Mesodermal cell (in vitro differentiated cells): Measurements from ENCODE around the gene TMEM44.
"Not testable (repeated sequence)": the region's sequence is repeated elsewhere in the genome, so short reads cannot be mapped to it uniquely, and the experiment has no call there.

ENCODE experiments used
- H3K27ac ChIP-seq: 2 replicates; pipeline ENCODE4 v1.7.0; 2013; ENCODE audit warnings: mild to moderate bottlenecking, low read depth, low read length, moderate library complexity; ENCODE audit not compliant: severe bottlenecking
- H3K36me3 ChIP-seq: 2 replicates; pipeline ENCODE4 v1.7.1; 2013; ENCODE audit warnings: mild to moderate bottlenecking, low read length, moderate library complexity; ENCODE audit not compliant: control insufficient read depth, insufficient read depth
- H3K4me1 ChIP-seq: one replicate; pipeline ENCODE4 v1.7.1; 2013; ENCODE audit warnings: mild to moderate bottlenecking, low read length; ENCODE audit not compliant: insufficient read depth, control insufficient read depth, poor library complexity, severe bottlenecking
- H3K4me3 ChIP-seq: 2 replicates; pipeline ENCODE4 v1.7.0; 2013; ENCODE audit warnings: low read length, control low read depth, mild to moderate bottlenecking; ENCODE audit not compliant: insufficient read depth, poor library complexity, severe bottlenecking; ENCODE audit errors: extremely low read depth
- H3K9me3 ChIP-seq: 2 replicates; pipeline ENCODE4 v1.7.1; 2013; ENCODE audit warnings: mild to moderate bottlenecking, low read length, moderate library complexity; ENCODE audit not compliant: control insufficient read depth
- WGBS, 2 experiments: methylation state at CpG; one replicate each; pipeline ENCODE4 v1.1.5; 2013; ENCODE audit warnings: missing lambda C conversion rate in 2 of 2; ENCODE audit not compliant: insufficient coverage in 2 of 2; 5-methylcytosine and 5-hydroxymethylcytosine counted together

TMEM44 gene

DNA sequence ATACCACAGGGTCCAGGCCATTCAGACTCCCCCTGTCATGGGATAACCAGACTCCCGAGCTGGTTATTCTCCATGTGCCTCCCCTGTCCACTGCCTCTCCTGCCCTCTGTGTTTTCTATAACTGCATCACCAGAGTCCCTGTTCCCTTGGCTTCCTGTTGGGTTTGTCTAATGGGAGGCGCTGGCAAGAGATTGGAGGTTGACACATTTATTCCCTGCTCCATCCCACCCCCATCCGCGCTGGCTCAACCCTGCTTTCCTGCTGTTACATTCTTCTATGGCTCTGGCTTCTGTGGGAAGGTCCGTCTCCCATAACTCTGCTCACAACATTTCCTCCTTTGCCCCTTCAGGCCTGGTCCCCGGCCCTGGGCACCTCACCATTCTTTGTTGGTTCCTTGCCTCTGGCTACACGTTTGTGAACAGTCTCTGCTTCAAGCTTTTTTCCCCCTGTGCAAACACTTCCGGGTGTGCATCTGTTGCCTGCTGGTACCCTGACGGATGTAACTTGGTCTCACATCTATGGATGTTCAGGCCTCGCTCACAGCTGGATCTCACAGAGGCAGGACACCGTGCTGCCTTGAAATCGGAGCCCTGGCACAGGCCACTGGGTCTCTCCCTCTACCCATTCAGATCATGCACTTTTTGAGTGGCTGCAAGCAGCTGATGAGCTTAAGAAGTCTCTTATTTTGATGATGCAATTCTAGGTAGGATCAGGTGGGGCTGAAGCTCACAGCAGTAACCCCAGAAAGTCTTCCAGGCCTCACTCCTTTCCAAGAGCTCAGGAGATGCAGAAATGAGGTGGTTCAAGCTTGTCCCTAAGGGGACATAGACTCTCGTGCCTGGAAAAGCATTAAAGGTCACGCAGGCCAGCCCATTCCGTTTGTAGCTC lies 77.8 kb downstream of the TMEM44 start:
- 86% methylated on average over 14 of the region's 15 CpGs for WGBS, 2 experiments
- Histone ChIP-seq H3K36me3 (no peaks in the 10 kb centered on the region), H3K4me3 (no peak overlapping the region)

DNA sequence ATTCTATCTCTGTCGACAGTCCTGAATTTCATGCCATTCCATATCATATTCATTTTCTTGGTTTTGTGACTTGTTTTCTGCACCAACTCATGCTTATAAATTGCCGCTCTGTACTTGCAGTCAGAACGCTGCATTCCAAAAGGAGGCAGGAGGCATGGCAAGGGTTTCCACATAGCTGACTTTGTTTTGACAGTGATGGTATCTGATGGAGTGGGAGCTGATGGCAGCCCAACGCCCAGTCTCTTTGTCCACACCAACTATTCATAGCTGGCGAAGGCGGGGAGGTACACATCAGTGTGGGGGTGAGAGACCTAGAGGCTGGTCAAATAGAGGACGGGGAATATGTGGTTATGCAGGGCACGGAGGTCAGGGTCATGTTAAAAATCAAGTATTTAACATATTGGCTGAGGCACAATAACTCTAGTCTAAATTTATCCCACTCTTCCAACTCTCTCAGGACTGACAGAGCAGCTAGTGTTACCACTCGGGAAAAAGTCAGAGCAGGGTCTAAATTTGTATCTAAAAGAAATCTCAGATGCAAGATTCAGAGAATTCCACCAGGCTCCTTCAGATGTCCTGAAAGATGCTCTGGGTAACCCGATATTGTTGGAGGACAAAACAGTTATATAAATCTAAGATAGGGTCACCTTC lies 78.6 kb downstream of the TMEM44 start:
- Histone ChIP-seq H3K27ac (no peak overlapping the region), H3K9me3 (no peaks in the 10 kb centered on the region), H3K4me1 (peaks cover 9% of the 10 kb centered on the region), H3K36me3 (no peaks in the 10 kb centered on the region), H3K4me3 (no peak overlapping the region)
- 91 to 93% methylated on average over 6 of the region's 10 CpGs for WGBS, 2 experiments

More for the DNA sequence above, 77.8 kb downstream of the TMEM44 start:
- Histone ChIP-seq H3K9me3 (no peaks in the 10 kb centered on the region), H3K27ac (no peak overlapping the region), H3K4me1 (peaks cover 9% of the 10 kb centered on the region)

DNA sequence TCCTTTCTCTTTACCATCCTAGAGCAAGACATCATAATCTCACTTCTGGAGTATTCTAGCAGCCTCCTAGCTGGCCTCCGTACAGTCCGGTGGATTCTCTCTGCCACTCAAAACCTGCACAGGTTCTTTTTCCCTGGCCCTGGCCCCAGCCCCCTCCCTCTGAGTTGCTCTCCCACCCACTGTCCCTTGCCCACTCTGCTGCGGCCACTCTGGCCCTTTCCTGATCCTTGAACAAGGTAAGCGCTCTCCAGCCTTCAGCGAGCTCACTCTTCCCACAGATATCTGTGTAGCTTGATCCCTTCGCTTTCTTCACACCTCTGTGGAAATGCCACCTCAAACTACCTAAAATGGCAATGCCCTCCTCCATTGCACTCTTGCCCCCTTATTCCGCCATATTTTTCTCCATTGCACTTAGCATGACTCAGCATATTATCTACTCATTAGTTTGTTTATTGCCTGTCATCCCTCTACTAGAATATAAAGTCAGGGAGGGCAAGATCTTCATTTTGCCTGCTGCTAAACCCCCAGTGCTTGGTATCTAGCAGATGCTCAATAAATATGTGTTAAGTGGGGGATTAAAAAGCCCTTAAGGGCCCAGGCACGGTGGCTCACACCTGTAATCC lies 80.8 kb downstream of the TMEM44 start:
- WGBS, 2 experiments: 92 to 93% methylated on average over 6 to 8 of the region's 8 CpGs
- no peak overlapping the region for H3K27ac ChIP-seq

DNA sequence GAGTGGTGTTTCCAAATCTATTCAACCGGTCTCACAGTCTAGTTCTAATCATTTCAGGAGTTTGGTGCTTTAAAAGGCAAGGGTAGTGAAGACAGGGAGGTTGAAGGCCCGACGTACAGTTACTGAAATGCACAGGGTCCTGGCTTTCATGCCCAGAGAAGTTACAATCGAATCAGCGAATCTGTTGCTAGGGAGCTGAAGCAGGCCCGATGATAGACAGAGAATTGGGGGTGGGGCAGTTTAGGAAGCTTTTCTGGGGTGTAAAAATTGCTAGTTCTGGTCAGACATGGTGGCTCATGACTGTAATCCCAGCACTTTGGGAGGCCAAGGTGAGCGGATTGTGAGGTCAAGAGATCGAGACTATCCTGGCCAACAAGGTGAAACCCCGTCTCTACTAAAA lies 83.4 kb downstream of the TMEM44 start:
- 97 to 98% methylated on average over 6 to 8 of the region's 9 CpGs for WGBS, 2 experiments
- Histone ChIP-seq H3K27ac (no peak overlapping the region), H3K36me3 (no peaks in the 10 kb centered on the region), H3K9me3 (no peaks in the 10 kb centered on the region), H3K4me3 (no peak overlapping the region), H3K4me1 (no peaks in the 10 kb centered on the region)

More for the DNA sequence above, 80.8 kb downstream of the TMEM44 start:
- Histone ChIP-seq H3K9me3 (no peaks in the 10 kb centered on the region), H3K36me3 (no peaks in the 10 kb centered on the region), H3K4me1 (peaks cover 9% of the 10 kb centered on the region), H3K4me3 (no peak overlapping the region)

DNA sequence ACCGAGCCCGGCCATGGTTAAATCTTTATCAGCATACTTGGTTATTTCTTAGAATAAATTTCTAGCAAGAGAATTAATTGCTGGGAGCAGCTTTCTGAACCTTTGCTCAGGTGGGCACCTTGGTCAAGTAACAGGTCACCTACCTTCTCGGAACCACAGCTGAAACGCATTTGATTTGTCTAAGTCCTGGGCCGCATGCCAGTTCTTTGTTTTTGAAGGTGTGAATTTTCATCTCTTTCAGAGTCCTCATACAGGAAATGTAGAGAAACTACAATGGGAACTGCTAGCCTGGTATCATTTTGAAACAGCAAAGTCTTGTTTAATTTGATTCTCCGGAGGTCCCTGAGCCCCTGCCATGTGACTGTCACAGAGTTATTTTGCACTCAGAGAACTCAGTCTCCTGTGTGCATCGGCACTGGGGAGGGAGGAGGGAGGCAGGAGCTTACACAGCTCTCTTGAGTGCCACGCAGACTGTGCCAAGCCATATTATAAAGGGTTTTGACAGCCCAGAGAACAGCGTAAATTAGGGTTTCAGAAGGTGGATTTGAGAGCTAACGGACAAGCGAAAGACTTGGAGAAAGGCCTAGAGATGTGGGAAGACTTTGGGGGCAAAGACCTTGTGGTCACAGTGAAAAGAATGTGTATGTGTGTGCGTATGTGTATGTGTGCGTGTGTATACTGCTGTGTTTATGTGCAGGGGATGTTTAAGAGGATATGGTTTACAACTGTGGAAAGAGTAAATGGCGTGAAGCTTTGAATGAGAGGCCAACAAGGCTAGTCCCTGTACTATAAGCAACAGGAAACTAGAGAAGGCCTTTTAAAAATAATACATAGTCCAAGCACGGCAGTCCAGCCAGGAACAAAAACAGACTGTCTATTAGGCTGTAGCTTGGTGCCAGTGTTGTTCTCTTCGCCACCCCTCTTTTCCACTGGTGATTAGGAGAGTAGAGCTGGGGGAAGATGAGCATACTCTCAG lies 84.6 kb downstream of the TMEM44 start:
- WGBS, 2 experiments: 92 to 94% methylated on average over 9 to 13 of the region's 16 CpGs
- Histone ChIP-seq H3K27ac (no peak overlapping the region), H3K4me1 (no peaks in the 10 kb centered on the region), H3K36me3 (no peaks in the 10 kb centered on the region), H3K9me3 (no peaks in the 10 kb centered on the region), H3K4me3 (no peak overlapping the region)

DNA sequence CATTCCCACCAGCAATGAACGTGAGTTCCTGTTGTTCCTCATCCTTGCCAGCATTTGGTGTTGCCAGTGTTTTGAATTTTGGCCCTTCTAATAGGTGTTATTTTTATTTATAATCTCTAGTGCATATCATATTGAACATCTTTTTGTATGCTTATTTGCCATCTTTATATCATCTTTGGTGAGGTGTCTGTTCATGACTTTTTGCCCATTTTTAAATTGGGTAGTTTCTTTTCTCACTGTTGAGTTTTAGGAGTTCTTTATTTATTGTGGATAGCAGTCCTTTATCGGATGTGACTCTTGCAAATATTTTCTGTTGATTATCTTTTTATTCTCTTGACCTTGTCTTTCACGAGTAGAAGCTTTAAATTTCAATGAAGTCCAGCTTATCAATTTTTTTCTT lies 86.2 kb downstream of the TMEM44 start:
- H3K36me3 ChIP-seq: no peaks in the 10 kb centered on the region
- no peak overlapping the region for H3K27ac ChIP-seq
- no peak overlapping the region for H3K4me3 ChIP-seq
- WGBS, 2 experiments: 69 to 100% methylated on average over 1 to 2 of the region's 3 CpGs
- no peaks in the 10 kb centered on the region for H3K9me3 ChIP-seq
- H3K4me1 ChIP-seq: no peaks in the 10 kb centered on the region

DNA sequence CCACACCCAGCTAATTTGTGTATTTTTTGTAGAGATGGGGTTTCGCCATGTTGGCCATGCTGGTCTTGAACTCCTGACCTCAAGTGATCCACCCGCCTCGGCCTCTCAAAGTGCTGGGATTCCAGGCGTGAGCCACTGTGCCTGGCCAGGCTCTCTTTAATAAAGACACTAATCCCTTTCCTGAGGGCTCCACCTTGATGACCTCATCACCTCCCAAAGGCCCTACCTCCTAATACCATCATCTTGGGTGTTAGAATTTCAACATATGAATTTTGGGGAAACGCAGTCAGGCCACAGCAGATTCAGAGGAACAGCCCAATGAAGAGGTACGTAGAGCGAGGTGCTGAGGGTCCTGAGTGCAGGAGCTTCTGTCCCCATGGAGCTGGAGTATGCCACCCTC lies 87.7 kb downstream of the TMEM44 start:
- WGBS, 2 experiments: 89 to 95% methylated on average over 6 to 7 of the region's 7 CpGs
- not testable (repeated sequence) for H3K4me3 ChIP-seq, H3K36me3 ChIP-seq

DNA sequence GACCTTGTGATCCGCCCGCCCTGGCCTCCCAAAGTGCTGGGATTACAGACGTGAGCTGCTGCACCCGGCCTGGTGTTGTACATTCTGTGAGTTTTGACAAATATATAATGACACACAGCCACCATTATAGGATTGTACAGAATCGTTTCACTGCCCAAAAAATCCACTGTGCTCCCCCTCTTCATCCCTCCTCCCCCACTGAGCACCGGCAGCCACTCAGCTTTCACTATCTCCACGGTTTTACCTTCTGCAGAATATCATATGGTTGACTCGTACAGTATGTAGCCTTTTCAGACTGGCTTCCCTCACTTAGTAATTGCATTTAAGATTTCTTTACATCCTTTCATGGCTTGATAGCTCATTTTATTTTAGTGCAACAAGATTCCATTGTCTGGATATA lies 89.7 kb downstream of the TMEM44 start:
- no peaks in the 10 kb centered on the region for H3K9me3 ChIP-seq

More for the DNA sequence above, 87.7 kb downstream of the TMEM44 start:
- H3K27ac ChIP-seq, H3K4me1 ChIP-seq, H3K9me3 ChIP-seq: not testable (repeated sequence)

DNA sequence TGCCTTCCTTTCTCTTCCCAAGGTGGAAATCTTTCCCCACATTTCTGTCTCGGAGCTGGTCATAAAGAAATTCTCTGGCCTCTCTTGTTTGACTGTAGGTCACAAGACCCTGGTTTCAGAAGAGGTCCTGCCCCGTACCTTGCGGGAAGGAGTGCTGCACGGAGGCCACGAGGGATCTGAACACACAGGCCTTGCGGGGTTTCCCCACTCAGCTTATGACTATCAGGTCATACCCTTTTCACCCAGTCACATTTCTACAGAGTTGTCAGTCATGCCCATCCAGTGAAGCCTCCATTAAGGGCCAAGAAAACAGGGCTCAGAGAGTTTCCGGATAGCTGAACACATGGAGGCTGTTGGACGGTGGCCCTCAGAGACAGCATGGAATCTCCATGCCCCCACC lies 91.7 kb downstream of the TMEM44 start:
- WGBS, 2 experiments: 92 to 94% methylated on average over 6 to 8 of the region's 8 CpGs
- H3K27ac ChIP-seq: no peak overlapping the region

More for the DNA sequence above, 89.7 kb downstream of the TMEM44 start:
- Histone ChIP-seq H3K4me3 (no peak overlapping the region), H3K36me3 (no peaks in the 10 kb centered on the region), H3K4me1 (no peaks in the 10 kb centered on the region), H3K27ac (no peak overlapping the region)
- WGBS, 2 experiments: 86 to 92% methylated on average over 7 to 8 of the region's 8 CpGs

More for the DNA sequence above, 91.7 kb downstream of the TMEM44 start:
- H3K4me3 ChIP-seq: no peak overlapping the region
- no peaks in the 10 kb centered on the region for H3K36me3 ChIP-seq
- no peaks in the 10 kb centered on the region for H3K4me1 ChIP-seq
- no peaks in the 10 kb centered on the region for H3K9me3 ChIP-seq
